GM12878 (cell line): ENCODE measurements around the gene LIPN. TPM values are rescaled to one million over a fixed set of nuclear protein-coding genes. Genes with fewer than 3 reads are reported as not detected.

ENCODE experiments used
- ATAC-seq: fragments of 200-7000 bp; cut with Tn5 transposase; 3 replicates; pipeline ENCODE4 v1.9.1; 2020; ENCODE audit warnings: mild to moderate bottlenecking, moderate library complexity
- BruUV-seq: library from RNA; stranded (reverse); fragments of 400-500 nt; replicated peaks from 2 replicates; lab custom pipeline; 2021; lab: Mats Ljungman, UMichigan
- CTCF ChIA-PET: fragments of 300-600 bp; sonication (Branson Sonifier 250); formaldehyde crosslinking; extraction: SDS; loops from one replicate; lab custom pipeline; 2021; ENCODE audit warnings: inconsistent platforms; lab: Yijun Ruan, JAX
- POLR2A ChIA-PET: fragments of 350-600 bp; formaldehyde crosslinking; extraction: SDS; loops from one replicate; lab custom pipeline; 2021; ENCODE audit warnings: inconsistent platforms; lab: Charles Lee
- RAD21 ChIA-PET: fragments of 300-600 bp; sonication (Branson Sonifier 250); formaldehyde crosslinking; loops from one replicate; lab custom pipeline; 2023; ENCODE audit warnings: antibody characterized with exemption; ENCODE audit not compliant: unreplicated experiment; lab: Charles Lee
- SMC1A ChIA-PET: fragments of 300-600 bp; sonication (Branson Sonifier 250); formaldehyde crosslinking; loops from one replicate; lab custom pipeline; 2023; ENCODE audit not compliant: unreplicated experiment, uncharacterized antibody; lab: Charles Lee
- DNase-seq: peaks from one replicate; pipeline ENCODE4 v3.0.0-alpha.2; 2011; ENCODE audit warnings: low read depth, low spot score
- FAIRE-seq: peaks from 3 replicates; lab custom pipeline; 2011; peaks lifted over from hg19 to GRCh38; lab: Jason Lieb, UNC
- H2AFZ ChIP-seq: 2 replicates; pipeline ENCODE4 v1.6.0; 2011; ENCODE audit warnings: low read depth, low read length, control low read depth; ENCODE audit not compliant: control insufficient read depth
- H3K27ac ChIP-seq: 2 replicates; pipeline ENCODE4 v1.5.1; 2011; ENCODE audit warnings: control low read depth; ENCODE audit not compliant: control insufficient read depth, insufficient read depth
- H3K27me3 ChIP-seq, 2 experiments: replicated peaks in 1 of 2; 2 replicates each; pipeline versions ENCODE4 v1.6.0 to v1.6.1; 2011; ENCODE audit warnings: low read length in 1 of 2; ENCODE audit not compliant: control insufficient read depth in 2 of 2, insufficient read depth in 2 of 2
- H3K36me3 ChIP-seq, 2 experiments: 2 replicates each; pipeline ENCODE4 v1.5.1; 2011; ENCODE audit warnings: low read length in 1 of 2; ENCODE audit not compliant: control insufficient read depth in 2 of 2, insufficient read depth in 2 of 2
- H3K4me1 ChIP-seq: 2 replicates; pipeline ENCODE4 v1.6.1; 2011; ENCODE audit warnings: mild to moderate bottlenecking, low read length, moderate library complexity, mixed read lengths; ENCODE audit not compliant: control insufficient read depth, insufficient read depth
- H3K4me2 ChIP-seq: 2 replicates; pipeline ENCODE4 v1.6.0; 2011; ENCODE audit warnings: control low read depth; ENCODE audit not compliant: control insufficient read depth, insufficient read depth
- H3K4me3 ChIP-seq: fragments of 200-600 bp; sonication (generic); 2 replicates; pipeline ENCODE4 v1.5.1; 2016
- H3K79me2 ChIP-seq: 2 replicates; pipeline ENCODE4 v1.6.0; 2011; ENCODE audit warnings: low read length; ENCODE audit not compliant: control insufficient read depth, insufficient read depth
- H3K9ac ChIP-seq: 2 replicates; pipeline ENCODE4 v1.8.0; 2011; ENCODE audit warnings: low read length, control low read depth, mixed read lengths; ENCODE audit not compliant: control insufficient read depth, insufficient read depth
- H3K9me3 ChIP-seq: replicated peaks from 3 replicates; pipeline ENCODE4 v1.5.1; 2011; ENCODE audit warnings: mild to moderate bottlenecking, low read length; ENCODE audit not compliant: control insufficient read depth, insufficient read depth
- H4K20me1 ChIP-seq: 2 replicates; pipeline ENCODE4 v1.6.0; 2011; ENCODE audit not compliant: control insufficient read depth, insufficient read depth
- ASH2L ChIP-seq: fragments of 300-600, 200-600 bp; sonication (generic); IDR thresholded peaks from 2 replicates; pipeline ENCODE4 v1.6.1; 2017; ENCODE audit warnings: low read depth, mild to moderate bottlenecking, borderline replicate concordance
- IRF5 ChIP-seq: fragments of 450-650 bp; IDR thresholded peaks from 2 replicates; pipeline ENCODE4 v1.6.1; 2017; ENCODE audit warnings: borderline replicate concordance
- NFIC ChIP-seq: IDR thresholded peaks from 2 replicates; pipeline ENCODE4 v1.6.1; 2012; ENCODE audit warnings: low read depth, mild to moderate bottlenecking, inconsistent platforms, low read length, moderate library complexity
- NFYB ChIP-seq: IDR thresholded peaks from 2 replicates; pipeline ENCODE4 v1.6.1; 2011; ENCODE audit warnings: low read depth, mild to moderate bottlenecking, low read length, improper control_type of control experiment, moderate library complexity; ENCODE audit not compliant: insufficient read depth
- NR2F1 ChIP-seq: fragments of 450-650 bp; conservative IDR thresholded peaks from 2 replicates; pipeline ENCODE4 v1.6.1; 2017; ENCODE audit warnings: mild to moderate bottlenecking
- ZBTB40 ChIP-seq: fragments of 450-650 bp; IDR thresholded peaks from 2 replicates; pipeline ENCODE4 v1.6.1; 2016; ENCODE audit warnings: mild to moderate bottlenecking, moderate library complexity, borderline replicate concordance
- WGBS: methylation state at CpG from one replicate; pipeline ENCODE4 v1.1.6; 2016; ENCODE audit warnings: low lambda C conversion rate; ENCODE audit not compliant: insufficient replicate concordance, insufficient coverage; ENCODE audit errors: missing lambda C conversion rate; 5-methylcytosine and 5-hydroxymethylcytosine counted together
- in situ Hi-C: fragments of 300-500 bp; cut with MboI; formaldehyde crosslinking; loops from 9 replicates; pipeline ENCODE4 v1.14.3; 2018; ENCODE audit warnings: mixed read lengths
- intact Hi-C: fragments of 100-400 bp; cut with micrococcal nuclease; formaldehyde crosslinking; loops from one replicate; pipeline ENCODE4 v1.14.2; 2022; ENCODE audit not compliant: unreplicated experiment
- polyA plus RNA-seq, 11 experiments: library from polyadenylated mRNA; depleted of rRNA in 4 of 11; unstranded in 6 of 11; stranded (reverse) in 5 of 11; fragments of >200 nt; fragmentation: Nextera tagmentation in 4 of 11; fragmentation: Illumina TruSeq in 1 of 11; extraction: Ambion mirVana in 4 of 11; extraction: Trizol in 1 of 11; gene quantifications; 1 replicate in 1 of 11; 2 replicates in 10 of 11; pipeline versions ENCODE4 v1.2.1 to v1.2.3, GENCODE V29; 2011 to 2016; ENCODE audit warnings: inconsistent platforms in 2 of 11, missing spikeins in 2 of 11, low read depth in 1 of 11
- total RNA-seq, 4 experiments: library from RNA; depleted of rRNA in 3 of 4; stranded (reverse); fragments of >200 nt in 3 of 4; fragmentation: Illumina TruSeq in 1 of 4; extraction: Trizol in 1 of 4; gene quantifications; 2 replicates each; pipeline versions ENCODE4 v1.2.1 to v1.2.3, GENCODE V29; 2013 to 2021
- TF ChIP-seq, protein P1 (sequence below): fragments of 450-650 bp; IDR thresholded peaks from 2 replicates; pipeline ENCODE4 v1.6.1; 2017; ENCODE audit warnings: antibody characterized with exemption, mild to moderate bottlenecking, moderate library complexity

LIPN gene
- total and polyA plus RNA-seq, 10 of the 15 experiments (the other 5 are each of a cell fraction or from before 2014, with no cell fraction given), result 0.06 to 0.23 TPM; not detected in 8

- FAIRE-seq, result no peak
- WGBS, result 67% methylated on average over 6 of the region's 6 CpGs
- no TSS peak for BruUV-seq
- no peaks in the 10 kb centered on the region for H3K36me3 ChIP-seq
- ChIA-PET RAD21 (interaction anchor here (0.7 to 1.3 kb wide), 2 partner anchors 23 to 124 kb away, joined by 3 to 4 read pairs; no protein-coding TSS in a partner anchor), CTCF (interaction anchor here (0.7 to 7.3 kb wide), 8 partner anchors 11 to 248 kb away, joined by 3 to 54 read pairs (median 4); partner anchors contain the start of gene LIPN), POLR2A (no interaction called here), SMC1A (interaction anchor here (0.7 to 2.1 kb wide), 7 partner anchors 8 to 430 kb away, joined by 3 to 6 read pairs (median 4); no protein-coding TSS in a partner anchor)
- H3K27me3 ChIP-seq, result peaks cover 0 to 4% of the 10 kb centered on the region in 2 experiments; a peak in 2 of 4 replicates
- DNase-seq, result no peak
- intact Hi-C loops, result loop anchor here (5.0 kb wide), 2 partner anchors 86 to 231 kb away; partner anchors contain the start of gene RNLS
- no peak for ATAC-seq
- no peak for TF ChIP-seq IRF5
- H3K9ac ChIP-seq, result no peak overlapping the region
- H3K9me3 ChIP-seq, result no peaks in the 10 kb centered on the region
- no peaks in the 10 kb centered on the region for H3K4me1 ChIP-seq
- H3K27ac ChIP-seq, result no peak overlapping the region
- H2AFZ ChIP-seq, result no peak overlapping the region
- no peak overlapping the region for H3K4me2 ChIP-seq
- no peak overlapping the region for H3K4me3 ChIP-seq
- H4K20me1 ChIP-seq, result no peaks in the 10 kb centered on the region
- in situ Hi-C loops, result loop anchor here (5.0 kb wide), 1 partner anchor 241 kb away; no protein-coding TSS in a partner anchor
- H3K79me2 ChIP-seq, result no peaks in the 10 kb centered on the region
Observed at GRCh38 chr10:88813200-88813599, 53.4 kb downstream of the LIPN start.

- Histone ChIP-seq H3K27ac (no peak overlapping the region), H3K79me2 (no peaks in the 10 kb centered on the region), H3K4me2 (no peak overlapping the region), H2AFZ (no peak overlapping the region), H3K27me3 (0 out of 4 replicates have a peak, but pooled peaks cover 0 to 2% of the 10 kb centered on the region in 2 experiments), H3K4me1 (no peaks in the 10 kb centered on the region), H4K20me1 (no peaks in the 10 kb centered on the region), H3K4me3 (no peak overlapping the region), H3K36me3 (no peaks in the 10 kb centered on the region), H3K9me3 (no peaks in the 10 kb centered on the region), H3K9ac (no peak overlapping the region)
- intact Hi-C loops, result no loop called here
- no peak for DNase-seq
- in situ Hi-C loops, result loop anchor here (5.0 kb wide), 1 partner anchor 132 kb away; no protein-coding TSS in a partner anchor
- no peak for FAIRE-seq
- CTCF ChIA-PET, result no interaction called here
- 81% methylated on average over 3 of the region's 3 CpGs for WGBS
- POLR2A ChIA-PET, result no interaction called here
- SMC1A ChIA-PET, result interaction anchor here (1.1 to 1.3 kb wide), 2 partner anchors 15 to 51 kb away, joined by 3 to 5 read pairs; no protein-coding TSS in a partner anchor
- BruUV-seq, result no TSS peak
- RAD21 ChIA-PET, result no interaction called here
- no peak for ATAC-seq
- TF ChIP-seq ASH2L (no peak), NFIC (no peak), NR2F1 (no peak), ZBTB40 (no peak), NFYB (no peak)
- TF ChIP-seq, protein P1, sequence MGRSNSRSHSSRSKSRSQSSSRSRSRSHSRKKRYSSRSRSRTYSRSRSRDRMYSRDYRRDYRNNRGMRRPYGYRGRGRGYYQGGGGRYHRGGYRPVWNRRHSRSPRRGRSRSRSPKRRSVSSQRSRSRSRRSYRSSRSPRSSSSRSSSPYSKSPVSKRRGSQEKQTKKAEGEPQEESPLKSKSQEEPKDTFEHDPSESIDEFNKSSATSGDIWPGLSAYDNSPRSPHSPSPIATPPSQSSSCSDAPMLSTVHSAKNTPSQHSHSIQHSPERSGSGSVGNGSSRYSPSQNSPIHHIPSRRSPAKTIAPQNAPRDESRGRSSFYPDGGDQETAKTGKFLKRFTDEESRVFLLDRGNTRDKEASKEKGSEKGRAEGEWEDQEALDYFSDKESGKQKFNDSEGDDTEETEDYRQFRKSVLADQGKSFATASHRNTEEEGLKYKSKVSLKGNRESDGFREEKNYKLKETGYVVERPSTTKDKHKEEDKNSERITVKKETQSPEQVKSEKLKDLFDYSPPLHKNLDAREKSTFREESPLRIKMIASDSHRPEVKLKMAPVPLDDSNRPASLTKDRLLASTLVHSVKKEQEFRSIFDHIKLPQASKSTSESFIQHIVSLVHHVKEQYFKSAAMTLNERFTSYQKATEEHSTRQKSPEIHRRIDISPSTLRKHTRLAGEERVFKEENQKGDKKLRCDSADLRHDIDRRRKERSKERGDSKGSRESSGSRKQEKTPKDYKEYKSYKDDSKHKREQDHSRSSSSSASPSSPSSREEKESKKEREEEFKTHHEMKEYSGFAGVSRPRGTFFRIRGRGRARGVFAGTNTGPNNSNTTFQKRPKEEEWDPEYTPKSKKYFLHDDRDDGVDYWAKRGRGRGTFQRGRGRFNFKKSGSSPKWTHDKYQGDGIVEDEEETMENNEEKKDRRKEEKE, result no peak
Observed at GRCh38 chr10:88819290-88819689, 59.5 kb downstream of the LIPN start.
